ENCODE data around the gene STARD13. TPM values are rescaled to one million over a fixed set of nuclear protein-coding genes. Genes with fewer than 3 reads are reported as not detected.

The STARD13 gene
- total RNA-seq, 1 experiment from 2014 or later: 2.1 TPM

- Histone ChIP-seq H2BK15ac (ENCODE audit: low read depth, low read length) (no peak overlapping the region), H4K91ac (ENCODE audit: insufficient read length, low read depth, low read length) (no peak overlapping the region), H3K27me3 (ENCODE audit: insufficient read depth, low read length) (peaks cover 2% of the 10 kb centered on the region; the same call in 1 of the 2 replicates), H3K9me3 (ENCODE audit: control insufficient read depth, low read depth, low read length) (no peaks in the 10 kb centered on the region), H3K23me2 (ENCODE audit: insufficient read length, low read depth, low read length, poor library complexity, severe bottlenecking) (no peaks in the 10 kb centered on the region), H2BK20ac (ENCODE audit: low read depth, low read length, poor library complexity, severe bottlenecking) (no peak overlapping the region), H3K14ac (ENCODE audit: insufficient read depth, low read length) (no peak overlapping the region), H3K79me1 (ENCODE audit: insufficient read depth, low read depth, low read length, poor library complexity, severe bottlenecking) (no peaks in the 10 kb centered on the region), H3K18ac (ENCODE audit: insufficient read length, low read depth, low read length) (no peak overlapping the region), H2BK120ac (ENCODE audit: low read depth, low read length, poor library complexity, severe bottlenecking) (no peak overlapping the region), H3K23ac (ENCODE audit: insufficient read length, low read depth, low read length) (no peak overlapping the region), H4K20me1 (ENCODE audit: control insufficient read depth, insufficient read depth, insufficient read length) (no peaks in the 10 kb centered on the region), H3K4me2 (ENCODE audit: insufficient read depth, insufficient read length, low read length) (no peak overlapping the region), H3K4ac (ENCODE audit: low read depth, low read length) (no peak overlapping the region), H3K56ac (ENCODE audit: insufficient read length, low read depth, low read length) (no peak overlapping the region), H3K79me2 (ENCODE audit: insufficient read depth, low read length) (no peaks in the 10 kb centered on the region), H3K9ac (ENCODE audit: extremely low read depth, insufficient read length, low read length) (no peak overlapping the region), H2AFZ (ENCODE audit: low read length) (no peak overlapping the region), H2BK12ac (ENCODE audit: insufficient read length, low read depth, low read length) (no peak overlapping the region), H4K5ac (ENCODE audit: insufficient read length, low read depth, low read length) (no peak overlapping the region), H4K8ac (replicated peaks; ENCODE audit: insufficient read length, low read depth, low read length) (no peak overlapping the region), H2BK5ac (ENCODE audit: insufficient read length, low read length) (no peak overlapping the region), H3T11ph (ENCODE audit: low read length) (no peak overlapping the region), H2AK5ac (ENCODE audit: insufficient read length, low read length) (no peak overlapping the region), H3K4me1 (ENCODE audit: insufficient read depth, low read length) (peaks cover 11% of the 10 kb centered on the region; the same call in 1 of the 2 replicates), H3K27ac (ENCODE audit: insufficient read length, low read depth, low read length) (no peak overlapping the region)
- TF ChIP-seq CTCF (conservative IDR thresholded peaks at IDR 0.05): no peak
- Mint-ChIP-seq H3K27me3 (ENCODE audit: low read depth) (peaks cover 72% of the 10 kb centered on the region), H3K9me3 (no peaks in the 10 kb centered on the region; a peak in 2 of 5 replicates), H3K36me3 (ENCODE audit: insufficient read depth in 1 of 3, low read depth in 3 of 3) (no peaks in the 10 kb centered on the region; a peak in 1 of 7 replicates), H3K4me1 (peaks cover 38 to 43% of the 10 kb centered on the region in 2 experiments), H3K27ac (peak overlapping the region in 1 of 3 experiments; percentile 1; a peak in 1 of 7 replicates), H3K4me3 (no peak overlapping the region)
- no CpG with 5 or more reads among the region's 9 CpGs for WGBS (ENCODE audit: extremely low coverage, insufficient read length, low lambda C conversion rate)
- DNase-seq: no peak
These were observed 102.8 kb downstream of the STARD13 start for GRCh38 chr13:33182729-33183128.

All from H9 (cell line).